Globus pallidus (tissue), 1 donor: ENCODE measurements around the gene BIN1.

Experiments
- DNase-seq: peaks from one replicate; pipeline ENCODE4 v3.0.0-alpha.2; 2015; ENCODE audit warnings: low spot score

BIN1 gene

GRCh38 chr2:127103243-127104165 lies 3.5 kb downstream of the BIN1 start:
- DNase-seq: peak; percentile 86

- DNase-seq: no peak
Observed at GRCh38 chr2:127102521-127103242, 4.3 kb downstream of the BIN1 start.

- DNase-seq: no peak
Observed at GRCh38 chr2:127101756-127102477, 5.0 kb downstream of the BIN1 start.

DNA sequence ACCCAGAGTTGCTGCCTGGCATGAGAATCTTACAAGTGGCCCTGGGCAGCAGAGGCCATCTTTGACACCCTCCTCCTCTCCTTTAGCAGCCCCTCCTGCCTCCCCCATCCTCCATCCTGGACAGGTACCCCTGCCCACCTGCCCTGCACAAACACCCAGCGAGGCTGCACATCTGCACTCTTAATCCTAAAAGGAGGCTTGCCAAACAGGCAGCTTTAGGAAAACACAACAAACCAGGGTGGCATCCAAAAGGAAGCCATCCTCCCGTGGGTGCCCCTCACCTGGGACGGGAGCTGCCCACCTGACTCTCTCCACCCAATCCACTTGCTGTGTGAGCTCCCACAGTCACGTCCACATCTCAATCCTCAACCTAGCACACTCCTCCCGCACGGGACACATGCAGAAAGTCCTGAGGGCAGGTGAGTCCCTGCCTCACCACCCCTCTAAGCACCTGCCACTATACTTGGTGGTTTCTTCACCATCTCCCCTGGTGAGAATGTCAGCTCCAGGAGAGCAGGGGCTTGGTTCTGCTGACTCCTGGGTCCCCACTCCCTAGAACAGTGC lies 5.8 kb downstream of the BIN1 start:
- no peak for DNase-seq

- DNase-seq: no peak
Observed at GRCh38 chr2:127100251-127101047, 6.5 kb downstream of the BIN1 start.

DNA sequence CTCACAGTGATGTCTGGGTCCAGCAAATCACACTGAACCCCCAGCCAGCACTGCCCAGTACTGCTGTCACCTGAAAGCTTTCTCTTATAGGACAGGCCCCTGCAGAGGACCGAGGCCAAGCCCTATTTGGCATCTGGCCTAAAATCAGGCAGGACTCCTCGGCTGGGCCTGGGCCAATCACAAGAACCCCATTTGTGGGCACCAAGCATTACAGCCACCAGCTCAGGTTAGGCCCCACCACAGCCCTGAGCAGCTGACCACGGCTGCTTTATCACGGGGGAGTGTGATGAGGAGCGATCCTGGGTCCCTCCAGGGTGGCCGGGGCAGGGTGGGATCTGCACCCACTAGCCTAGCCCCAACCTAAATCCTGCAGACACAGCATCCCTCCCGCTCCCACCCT lies 8.2 kb downstream of the BIN1 start:
- DNase-seq: no peak

GRCh38 chr2:127097841-127098651 lies 8.9 kb downstream of the BIN1 start:
- no peak for DNase-seq

DNA sequence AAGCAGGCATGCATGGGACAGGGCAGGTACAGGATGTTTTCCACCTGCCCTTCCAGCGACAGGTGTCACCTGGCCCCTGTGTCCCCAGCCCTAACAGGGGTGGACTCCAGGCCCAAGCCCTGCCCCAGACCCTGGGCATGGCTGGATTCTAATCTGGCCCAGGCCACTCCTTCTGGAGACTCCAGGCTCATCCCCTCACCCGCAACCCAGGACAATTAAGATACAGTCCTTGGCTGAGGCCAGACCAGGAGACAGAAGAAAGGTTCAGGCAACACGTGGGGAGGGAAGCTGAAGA lies 9.5 kb downstream of the BIN1 start:
- DNase-seq: no peak

DNA sequence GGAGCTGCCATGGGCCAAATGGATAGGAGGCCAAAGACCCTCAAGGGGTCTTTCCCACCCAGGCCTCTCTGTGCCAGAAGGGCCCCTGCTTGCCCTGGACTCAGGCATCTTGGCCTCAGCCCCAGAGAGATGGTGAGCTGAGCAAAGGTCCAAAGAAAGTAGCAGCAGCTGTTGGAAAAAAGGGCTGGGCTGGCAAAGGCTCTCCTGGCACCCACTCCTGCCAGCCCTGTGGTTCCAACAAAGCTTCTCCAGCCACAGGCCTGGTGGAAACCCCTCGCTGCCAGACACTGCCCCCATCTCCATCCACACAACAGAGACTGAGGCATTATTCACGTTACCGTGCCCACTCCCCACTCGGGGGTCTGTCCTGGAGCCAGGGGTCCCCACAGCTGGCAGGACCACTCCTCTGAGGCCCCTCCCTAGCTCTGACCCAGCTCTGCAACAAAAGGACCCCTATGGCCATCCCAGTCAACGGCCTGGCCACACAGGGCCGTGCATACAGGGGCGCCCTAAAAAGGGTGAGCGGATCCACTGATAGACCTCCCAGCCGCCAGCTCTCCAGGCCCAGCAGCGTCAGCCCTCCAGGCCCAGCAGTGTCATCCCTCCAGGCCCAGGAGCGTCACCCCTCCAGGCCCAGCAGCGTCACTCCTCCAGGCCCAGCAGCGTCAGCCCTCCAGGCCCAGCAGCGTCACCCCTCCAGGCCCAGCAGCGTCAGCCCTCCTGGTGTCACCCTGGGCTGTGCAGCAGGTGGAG lies 10.1 kb downstream of the BIN1 start:
- peak; percentile 62 for DNase-seq

DNA sequence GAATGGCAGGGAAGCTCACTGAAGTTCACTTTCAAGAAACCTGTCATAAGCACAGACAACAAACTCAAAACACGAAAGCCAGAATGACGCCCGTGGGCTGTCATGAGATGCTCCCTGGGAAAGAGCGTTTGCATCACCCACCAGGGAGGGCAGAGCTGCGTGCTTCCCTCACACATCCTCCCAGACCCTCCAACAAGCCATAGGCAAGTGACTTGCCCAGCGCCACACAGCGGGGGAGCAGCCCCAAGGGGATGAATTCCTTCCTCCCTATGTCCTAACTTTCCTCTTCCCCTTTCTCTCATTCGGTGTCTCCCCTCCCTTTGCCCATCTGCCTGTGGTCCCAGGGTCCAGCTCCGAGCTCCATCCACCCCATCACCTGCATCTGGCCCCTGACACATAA lies 10.7 kb downstream of the BIN1 start:
- no peak for DNase-seq

GRCh38 chr2:127095784-127096183 lies 11.2 kb downstream of the BIN1 start:
- DNase-seq: no peak

DNA sequence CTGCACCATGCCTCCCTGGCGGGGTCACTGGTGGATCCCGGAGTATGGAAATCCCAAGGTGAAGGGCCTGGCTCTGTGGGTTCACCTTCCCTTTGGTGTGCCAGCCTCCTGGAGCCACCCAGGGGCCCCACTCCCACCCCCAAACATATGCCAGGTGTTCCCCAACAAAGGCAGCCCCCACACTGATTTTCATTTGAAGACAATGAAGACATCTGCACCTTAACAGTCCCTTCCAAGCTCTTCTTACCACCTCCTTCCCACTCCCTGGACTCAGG lies 11.7 kb downstream of the BIN1 start:
- DNase-seq: no peak

- DNase-seq: no peak
Observed at GRCh38 chr2:127094509-127095366, 12.2 kb downstream of the BIN1 start.

DNA sequence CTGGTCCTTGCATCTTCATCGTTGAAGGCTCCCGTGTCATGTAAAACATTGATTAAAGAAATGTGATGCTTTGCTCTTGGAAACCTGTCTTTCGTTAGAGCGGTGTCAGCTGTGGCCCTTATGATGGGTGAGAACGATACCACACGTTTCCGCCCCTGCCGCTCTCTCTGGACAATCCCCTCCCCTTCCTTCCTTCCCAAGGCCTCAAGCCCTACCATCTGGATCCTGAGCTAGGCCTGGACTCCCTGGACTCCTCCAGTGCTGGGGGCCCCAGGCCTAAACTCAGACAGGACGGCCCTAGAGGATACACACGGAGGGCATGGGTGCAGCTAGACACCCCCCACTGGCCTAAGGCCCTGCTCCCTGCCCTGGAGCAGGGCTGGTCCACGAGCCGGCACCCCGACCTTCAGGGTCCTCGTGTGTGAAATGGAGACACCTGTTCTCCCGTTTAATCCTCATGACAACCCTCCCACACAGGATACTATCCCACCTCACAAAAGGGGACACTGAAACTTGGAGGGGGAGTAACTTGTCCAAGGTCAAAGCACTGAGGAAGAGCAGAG lies 13.2 kb downstream of the BIN1 start:
- no peak for DNase-seq

DNA sequence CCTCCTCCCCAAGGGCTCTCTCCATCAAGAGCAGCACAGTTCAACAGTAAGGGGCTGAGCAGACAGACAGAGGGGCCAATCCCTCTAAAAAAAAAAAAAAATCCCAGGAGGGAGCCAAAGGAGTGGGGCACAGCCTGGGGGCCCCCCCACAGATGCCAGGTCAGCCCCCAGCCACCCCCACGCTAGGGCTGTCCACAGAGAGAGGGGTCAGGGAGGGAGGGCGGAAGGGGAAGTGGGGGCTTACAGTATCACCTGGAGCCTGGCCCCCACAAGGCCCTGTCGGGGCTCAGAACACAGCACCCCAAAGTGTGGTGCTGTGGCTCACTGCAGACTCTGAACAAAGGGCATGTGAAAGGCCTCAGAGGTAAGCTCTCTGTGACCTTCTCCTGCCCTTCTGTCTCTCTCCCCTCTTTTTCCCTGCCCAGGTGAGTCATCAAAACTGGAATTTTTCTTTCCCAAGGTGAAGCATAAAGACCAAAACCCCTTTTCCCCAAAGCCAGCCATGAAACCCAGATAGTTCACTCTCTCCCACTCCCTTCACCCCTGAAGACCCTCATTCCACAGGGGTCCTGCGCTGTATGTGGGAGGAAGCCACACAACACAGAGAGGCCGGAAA lies 13.9 kb downstream of the BIN1 start:
- DNase-seq: no peak

- DNase-seq: no peak
Observed at GRCh38 chr2:127092306-127092705, 14.6 kb downstream of the BIN1 start.

GRCh38 chr2:127091886-127092285 lies 15.1 kb downstream of the BIN1 start:
- no peak for DNase-seq

DNA sequence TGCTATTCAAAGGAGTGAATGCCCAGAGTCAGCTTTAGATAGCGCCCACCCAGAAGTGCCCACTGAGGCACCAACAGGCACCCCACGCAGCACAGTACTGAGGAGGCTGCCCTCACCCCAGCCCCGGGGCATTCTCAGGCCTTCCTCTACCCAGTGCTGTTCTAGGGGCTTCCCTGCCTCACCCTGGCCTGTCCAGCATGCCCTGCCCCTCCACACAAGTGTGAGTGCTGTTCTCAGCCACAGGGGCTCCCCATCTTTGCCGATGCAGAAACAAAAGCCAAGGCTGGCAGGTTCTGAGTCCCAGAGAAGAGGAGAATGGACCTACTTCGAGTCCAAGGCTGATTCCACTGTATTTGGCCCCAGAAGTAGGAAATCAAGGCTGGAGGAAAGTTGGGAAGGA lies 15.8 kb downstream of the BIN1 start:
- no peak for DNase-seq
